ENCODE data around the gene P2RY11. TPM values are rescaled to one million over a fixed set of nuclear protein-coding genes. Genes with fewer than 3 reads are reported as not detected.

Gene P2RY11
- total RNA-seq, 2 donors from 2014 or later: 35.0 to 35.6 TPM

GRCh38 chr19:10104130-10104513, 7.4 kb upstream of the P2RY11 start:
- H3K4me1 Mint-ChIP-seq (ENCODE audit: low read depth in 2 of 2): peaks cover 50 to 65% of the 10 kb centered on the region in 2 donors
- no peak for ATAC-seq
- H3K36me3 Mint-ChIP-seq: peaks cover 8% of the 10 kb centered on the region
- H3K27me3 Mint-ChIP-seq: no peaks in the 10 kb centered on the region
- peak overlapping the region; percentile 96 for H3K4me3 Mint-ChIP-seq
- H3K27ac Mint-ChIP-seq: peak overlapping the region; percentile 95 to 100
- H3K9me3 Mint-ChIP-seq: no peaks in the 10 kb centered on the region
- no peak for DNase-seq (ENCODE audit: low spot score)

- DNase-seq (ENCODE audit: low spot score): no peak
- H3K4me1 Mint-ChIP-seq (ENCODE audit: low read depth in 2 of 2): peaks cover 49 to 64% of the 10 kb centered on the region in 2 donors
- no peaks in the 10 kb centered on the region for H3K27me3 Mint-ChIP-seq
- peak overlapping the region; percentile 95 to 100 for H3K27ac Mint-ChIP-seq
- no peaks in the 10 kb centered on the region for H3K9me3 Mint-ChIP-seq
- ATAC-seq: peak; percentile 7 to 71
- H3K36me3 Mint-ChIP-seq: peaks cover 8% of the 10 kb centered on the region
- H3K4me3 Mint-ChIP-seq: peak overlapping the region; percentile 96
Measured at GRCh38 chr19:10104665-10105508, 6.6 kb upstream of the P2RY11 start.

GRCh38 chr19:10105509-10106099, 5.9 kb upstream of the P2RY11 start:
- Mint-ChIP-seq H3K27ac (peak overlapping the region; percentile 95 to 100), H3K4me1 (ENCODE audit: low read depth in 2 of 2) (peaks cover 51 to 64% of the 10 kb centered on the region in 2 donors), H3K4me3 (peak overlapping the region; percentile 96), H3K27me3 (no peaks in the 10 kb centered on the region), H3K36me3 (peaks cover 8% of the 10 kb centered on the region), H3K9me3 (no peaks in the 10 kb centered on the region)
- DNase-seq (ENCODE audit: low spot score): no peak
- peak; percentile 2 to 12 for ATAC-seq

- peak; percentile 86 to 89 for ATAC-seq
- Mint-ChIP-seq H3K4me3 (peak within 1 kb of the TSS; percentile 96), H3K36me3 (peaks cover 8% of the 10 kb centered on the region), H3K27ac (peak within 1 kb of the TSS; percentile 95 to 100), H3K4me1 (ENCODE audit: low read depth in 2 of 2) (peaks cover 52 to 62% of the 10 kb centered on the region in 2 donors), H3K9me3 (no peaks in the 10 kb centered on the region), H3K27me3 (no peaks in the 10 kb centered on the region)
- peak; percentile 99 for DNase-seq (ENCODE audit: low spot score)
Measured at GRCh38 chr19:10106100-10106936, 5.2 kb upstream of the P2RY11 start, which contains the start of gene PPAN. TSS of gene PPAN (plus strand) at chr19:10106362. CDS start at chr19:10106395, 33 bp downstream.

GRCh38 chr19:10107254-10107653, 4.2 kb upstream of the P2RY11 start:
- H3K9me3 Mint-ChIP-seq: no peaks in the 10 kb centered on the region
- H3K36me3 Mint-ChIP-seq: peaks cover 8% of the 10 kb centered on the region
- no peaks in the 10 kb centered on the region for H3K27me3 Mint-ChIP-seq
- no peak for DNase-seq (ENCODE audit: low spot score)
- H3K4me3 Mint-ChIP-seq: peak overlapping the region; percentile 96
- H3K27ac Mint-ChIP-seq: peak overlapping the region; percentile 95 to 100
- peaks cover 56 to 66% of the 10 kb centered on the region in 2 donors for H3K4me1 Mint-ChIP-seq (ENCODE audit: low read depth in 2 of 2)
- ATAC-seq: no peak

- Mint-ChIP-seq H3K9me3 (no peaks in the 10 kb centered on the region), H3K27me3 (no peaks in the 10 kb centered on the region), H3K36me3 (peaks cover 8% of the 10 kb centered on the region), H3K4me3 (peak overlapping the region; percentile 96), H3K4me1 (ENCODE audit: low read depth in 2 of 2) (peaks cover 56 to 66% of the 10 kb centered on the region in 2 donors), H3K27ac (peak overlapping the region; percentile 95 to 100)
- ATAC-seq (no peak), DNase-seq (ENCODE audit: low spot score) (no peak)
Measured at GRCh38 chr19:10107817-10108367, 3.6 kb upstream of the P2RY11 start.

- peak overlapping the region; percentile 32 for H3K4me3 Mint-ChIP-seq
- ATAC-seq (no peak), DNase-seq (ENCODE audit: low spot score) (no peak)
- peak overlapping the region; percentile 28 to 41 for H3K27ac Mint-ChIP-seq
- peaks cover 60 to 61% of the 10 kb centered on the region in 2 donors for H3K4me1 Mint-ChIP-seq (ENCODE audit: low read depth in 2 of 2)
- H3K36me3 Mint-ChIP-seq: peaks cover 8% of the 10 kb centered on the region
- H3K27me3 Mint-ChIP-seq: no peaks in the 10 kb centered on the region
- no peaks in the 10 kb centered on the region for H3K9me3 Mint-ChIP-seq
Measured at GRCh38 chr19:10109528-10109927, 2.0 kb upstream of the P2RY11 start.

GRCh38 chr19:10110076-10110971, 1.2 kb upstream of the P2RY11 start:
- peaks cover 8% of the 10 kb centered on the region for H3K36me3 Mint-ChIP-seq
- peak overlapping the region; percentile 80 to 88 for H3K27ac Mint-ChIP-seq
- peaks cover 55 to 57% of the 10 kb centered on the region in 2 donors for H3K4me1 Mint-ChIP-seq (ENCODE audit: low read depth in 2 of 2)
- ATAC-seq (no peak), DNase-seq (ENCODE audit: low spot score) (no peak)
- peak overlapping the region; percentile 71 for H3K4me3 Mint-ChIP-seq
- H3K27me3 Mint-ChIP-seq: no peaks in the 10 kb centered on the region
- H3K9me3 Mint-ChIP-seq: no peaks in the 10 kb centered on the region

GRCh38 chr19:10110972-10111317, 548 bp upstream of the P2RY11 start:
- Mint-ChIP-seq H3K36me3 (peaks cover 8% of the 10 kb centered on the region), H3K4me3 (peak overlapping the region; percentile 71), H3K27ac (peak overlapping the region; percentile 80 to 88), H3K4me1 (ENCODE audit: low read depth in 2 of 2) (peaks cover 52 to 53% of the 10 kb centered on the region in 2 donors), H3K27me3 (no peaks in the 10 kb centered on the region), H3K9me3 (no peaks in the 10 kb centered on the region)
- ATAC-seq (no peak), DNase-seq (ENCODE audit: low spot score) (no peak)

GRCh38 chr19:10112037-10112761, 706 bp downstream of the P2RY11 start:
- no peaks in the 10 kb centered on the region for H3K9me3 Mint-ChIP-seq
- H3K27me3 Mint-ChIP-seq: no peaks in the 10 kb centered on the region
- H3K4me1 Mint-ChIP-seq (ENCODE audit: low read depth in 2 of 2): peaks cover 50 to 53% of the 10 kb centered on the region in 2 donors
- H3K36me3 Mint-ChIP-seq: peaks cover 2% of the 10 kb centered on the region
- DNase-seq (ENCODE audit: low spot score): no peak
- peak overlapping the region; percentile 62 for H3K4me3 Mint-ChIP-seq
- peak overlapping the region; percentile 80 to 88 for H3K27ac Mint-ChIP-seq
- peak; percentile 47 to 73 for ATAC-seq

GRCh38 chr19:10112895-10113591, 1.6 kb downstream of the P2RY11 start:
- H3K4me3 Mint-ChIP-seq: peak overlapping the region; percentile 62
- no peak for DNase-seq (ENCODE audit: low spot score)
- no peaks in the 10 kb centered on the region for H3K36me3 Mint-ChIP-seq
- no peaks in the 10 kb centered on the region for H3K27me3 Mint-ChIP-seq
- peaks cover 48 to 52% of the 10 kb centered on the region in 2 donors for H3K4me1 Mint-ChIP-seq (ENCODE audit: low read depth in 2 of 2)
- H3K27ac Mint-ChIP-seq: peak overlapping the region; percentile 80 to 88
- H3K9me3 Mint-ChIP-seq: no peaks in the 10 kb centered on the region
- ATAC-seq: peak; percentile 51 to 64

GRCh38 chr19:10113592-10113963, 2.1 kb downstream of the P2RY11 start:
- Mint-ChIP-seq H3K27ac (peak overlapping the region; percentile 80 to 88), H3K4me3 (peak overlapping the region; percentile 30), H3K4me1 (ENCODE audit: low read depth in 2 of 2) (peaks cover 48 to 52% of the 10 kb centered on the region in 2 donors), H3K36me3 (no peaks in the 10 kb centered on the region), H3K27me3 (no peaks in the 10 kb centered on the region), H3K9me3 (no peaks in the 10 kb centered on the region)
- DNase-seq (ENCODE audit: low spot score) (no peak), ATAC-seq (peak in 1 of 2 donors; percentile 3)

Measured in natural killer cell treated with Interleukin-12 subunit alpha and Interleukin-12 subunit beta and Interleukin-15 and Interleukin-18, amount 100 ng/mL, for 72 hours (primary cell).